ENCODE results near the gene ZNF559. TPM values are rescaled to one million over a fixed set of nuclear protein-coding genes. Genes with fewer than 3 reads are reported as not detected.
"Not testable (repeated sequence)": the region's sequence is repeated elsewhere in the genome, so short reads cannot be mapped to it uniquely, and the experiment has no call there.

ZNF559 gene
- total RNA-seq, 1 donor from 2014 or later: 1.5 TPM

- Histone ChIP-seq H3K4me1 (peaks cover 0 to 5% of the 10 kb centered on the region in 2 donors), H3K4me3 (peak overlapping the region; percentile 73 to 87), H3K9me3 (peaks cover 3 to 29% of the 10 kb centered on the region in 2 donors), H3K36me3 (peaks cover 12 to 23% of the 10 kb centered on the region in 2 donors), H3K27ac (no peak overlapping the region), H3K27me3 (no peaks in the 10 kb centered on the region)
- DNase-seq (ENCODE audit: low spot score in 2 of 2): no peak
- intact Hi-C loops (cut with DNase I): loop anchor here (2.0 kb wide), 1 partner anchor 485 kb away; no protein-coding TSS in a partner anchor
- TF ChIP-seq, protein P1, sequence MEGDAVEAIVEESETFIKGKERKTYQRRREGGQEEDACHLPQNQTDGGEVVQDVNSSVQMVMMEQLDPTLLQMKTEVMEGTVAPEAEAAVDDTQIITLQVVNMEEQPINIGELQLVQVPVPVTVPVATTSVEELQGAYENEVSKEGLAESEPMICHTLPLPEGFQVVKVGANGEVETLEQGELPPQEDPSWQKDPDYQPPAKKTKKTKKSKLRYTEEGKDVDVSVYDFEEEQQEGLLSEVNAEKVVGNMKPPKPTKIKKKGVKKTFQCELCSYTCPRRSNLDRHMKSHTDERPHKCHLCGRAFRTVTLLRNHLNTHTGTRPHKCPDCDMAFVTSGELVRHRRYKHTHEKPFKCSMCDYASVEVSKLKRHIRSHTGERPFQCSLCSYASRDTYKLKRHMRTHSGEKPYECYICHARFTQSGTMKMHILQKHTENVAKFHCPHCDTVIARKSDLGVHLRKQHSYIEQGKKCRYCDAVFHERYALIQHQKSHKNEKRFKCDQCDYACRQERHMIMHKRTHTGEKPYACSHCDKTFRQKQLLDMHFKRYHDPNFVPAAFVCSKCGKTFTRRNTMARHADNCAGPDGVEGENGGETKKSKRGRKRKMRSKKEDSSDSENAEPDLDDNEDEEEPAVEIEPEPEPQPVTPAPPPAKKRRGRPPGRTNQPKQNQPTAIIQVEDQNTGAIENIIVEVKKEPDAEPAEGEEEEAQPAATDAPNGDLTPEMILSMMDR (IDR thresholded peaks at IDR 0.05): no peak
Measured at GRCh38 chr19:9308091-9308770, 15.7 kb upstream of the ZNF559 start.

DNA sequence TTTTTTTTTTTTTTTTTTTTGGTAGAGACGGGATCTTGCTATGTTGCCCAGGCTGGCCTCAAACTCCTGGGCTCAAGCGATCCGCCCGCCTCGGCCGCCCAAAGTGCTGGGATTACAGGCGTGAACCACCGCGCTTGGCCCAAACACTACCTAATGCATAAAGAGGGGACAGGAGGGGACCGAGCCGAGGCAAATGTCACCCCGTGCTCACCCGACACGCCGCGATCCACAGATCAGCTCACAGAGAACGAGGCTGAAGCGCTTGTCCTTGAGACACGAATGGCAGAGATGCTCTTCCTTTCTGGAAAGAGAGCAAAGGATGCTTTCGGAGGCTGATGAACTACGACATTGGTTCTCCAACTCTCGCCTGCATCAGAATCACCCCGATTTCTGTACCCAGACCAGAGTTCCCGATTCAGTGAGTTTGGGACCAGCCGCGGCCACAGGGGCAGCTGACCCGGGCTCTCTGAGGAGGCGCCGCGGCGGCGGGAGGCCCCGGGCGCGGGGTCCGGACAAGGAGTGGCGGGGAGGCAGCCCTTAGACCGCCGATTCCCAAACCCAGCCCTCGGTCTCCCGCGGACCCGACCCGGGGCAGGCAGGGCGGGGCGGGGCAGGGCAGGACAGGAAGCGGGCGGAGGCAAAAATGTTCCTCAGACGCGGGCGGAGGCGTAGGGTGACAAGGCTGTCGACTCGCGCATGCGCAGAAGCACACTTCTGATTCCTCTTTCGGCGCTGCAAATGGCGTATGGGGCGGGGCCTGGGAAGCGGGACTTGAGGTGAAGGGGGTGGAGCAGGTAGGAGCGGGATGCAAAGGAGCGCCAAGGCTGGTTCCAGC lies 14.6 kb upstream of the ZNF559 start, which contains the start of gene ZNF699:
Gene ZNF699, minus strand, starts transcription at position 700 of the 835 bp plus-strand sequence. CDS start 4,719 bp downstream, outside the sequence.
- Histone ChIP-seq H3K27ac (peak within 1 kb of the TSS; percentile 95 to 96), H3K27me3 (no peaks in the 10 kb centered on the region), H3K4me1 (peaks cover 0 to 5% of the 10 kb centered on the region in 2 donors), H3K4me3 (peak within 1 kb of the TSS; percentile 73 to 87), H3K9me3 (peaks cover 3 to 17% of the 10 kb centered on the region in 2 donors), H3K36me3 (peaks cover 2 to 11% of the 10 kb centered on the region in 2 donors)
- TF ChIP-seq, protein P1 (IDR thresholded peaks at IDR 0.05): no peak
- intact Hi-C loops (cut with DNase I): loop anchor here (2.0 kb wide), 1 partner anchor 483 kb away; no protein-coding TSS in a partner anchor
- peak; percentile 91 to 99 for DNase-seq (ENCODE audit: low spot score in 2 of 2)

DNA sequence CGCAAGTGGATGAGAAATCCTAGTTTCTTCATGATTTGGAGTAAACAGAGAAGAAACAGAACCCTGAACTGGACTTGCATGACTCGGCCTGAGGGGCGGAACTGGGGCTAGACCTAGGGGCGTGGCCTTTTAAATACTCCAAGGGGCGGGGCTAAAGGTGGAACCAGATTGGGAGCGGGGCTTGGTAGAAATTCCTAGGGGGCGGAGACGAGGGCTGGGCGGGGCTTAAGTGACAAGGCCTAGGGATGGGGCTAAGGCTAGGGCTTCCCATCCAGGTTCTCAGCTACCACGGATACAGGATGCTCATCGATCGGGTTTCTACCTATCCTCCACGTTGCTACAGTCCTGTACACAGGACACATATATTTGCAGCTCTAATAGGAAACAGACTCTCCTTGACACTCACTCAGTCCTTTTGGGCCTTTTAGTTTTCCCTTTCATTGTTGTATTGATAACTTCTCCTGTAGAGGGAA lies 14.0 kb upstream of the ZNF559 start:
- peaks cover 0 to 5% of the 10 kb centered on the region in 2 donors for H3K36me3 ChIP-seq
- H3K27me3 ChIP-seq: no peaks in the 10 kb centered on the region
- intact Hi-C loops (cut with DNase I): loop anchor here (1.0 to 2.0 kb wide), 3 partner anchors 14 to 483 kb away; partner anchors contain the start of genes ZNF121 and ZNF559
- peaks cover 3 to 12% of the 10 kb centered on the region in 2 donors for H3K9me3 ChIP-seq
- peak overlapping the region; percentile 95 to 96 for H3K27ac ChIP-seq
- TF ChIP-seq, protein P1 (IDR thresholded peaks at IDR 0.05): no peak
- peaks cover 0 to 5% of the 10 kb centered on the region in 2 donors for H3K4me1 ChIP-seq
- H3K4me3 ChIP-seq: peak overlapping the region; percentile 73 to 87
- peak; percentile 65 to 96 for DNase-seq (ENCODE audit: low spot score in 2 of 2)

DNA sequence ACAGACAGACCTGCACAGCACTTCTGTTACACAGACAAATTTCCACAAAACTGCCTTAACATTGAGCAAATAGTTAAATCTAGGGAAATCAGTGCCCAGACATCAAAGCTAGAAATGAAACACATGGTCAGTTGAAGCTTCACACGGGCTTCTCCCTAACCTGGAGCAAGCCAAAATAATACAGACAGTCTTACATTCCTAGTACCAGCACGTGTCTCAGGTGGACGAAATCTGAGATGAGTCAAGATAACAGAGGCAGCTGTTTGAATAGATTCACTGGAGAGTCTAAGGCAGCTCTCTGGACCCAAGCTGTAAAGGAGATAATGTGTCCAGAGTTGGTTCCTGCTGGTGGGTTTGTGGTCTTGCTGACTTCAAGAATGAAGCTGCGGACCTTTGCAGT lies 10.2 kb upstream of the ZNF559 start:
- Histone ChIP-seq H3K27me3 (no peaks in the 10 kb centered on the region), H3K4me1 (no peaks in the 10 kb centered on the region), H3K9me3 (no peaks in the 10 kb centered on the region), H3K4me3 (no peak overlapping the region), H3K36me3 (no peaks in the 10 kb centered on the region), H3K27ac (no peak overlapping the region)
- TF ChIP-seq, protein P1 (IDR thresholded peaks at IDR 0.05): no peak
- intact Hi-C loops (cut with DNase I): no loop called here
- DNase-seq (ENCODE audit: low spot score in 2 of 2): no peak

GRCh38 chr19:9321338-9321737 lies 2.6 kb upstream of the ZNF559 start:
- intact Hi-C loops (cut with DNase I): loop anchor here (5.0 kb wide), 4 partner anchors 116 to 489 kb away; partner anchors contain the start of genes MBD3L1, ZNF266, ZNF426 and ZNF558
- no peak overlapping the region for H3K27ac ChIP-seq

GRCh38 chr19:9321756-9322155 lies 2.2 kb upstream of the ZNF559 start:
- DNase-seq (ENCODE audit: low spot score in 2 of 2); H3K4me3 ChIP-seq; H3K27me3 ChIP-seq; H3K4me1 ChIP-seq; H3K36me3 ChIP-seq; H3K27ac ChIP-seq: not testable (repeated sequence)
- intact Hi-C loops (cut with DNase I): loop anchor here (5.0 kb wide), 4 partner anchors 116 to 489 kb away; partner anchors contain the start of genes MBD3L1, ZNF266, ZNF426 and ZNF558
- peaks cover 3 to 17% of the 10 kb centered on the region in 2 donors for H3K9me3 ChIP-seq

More at GRCh38 chr19:9321338-9321737, 2.6 kb upstream of the ZNF559 start:
- TF ChIP-seq, protein P1 (IDR thresholded peaks at IDR 0.05): no peak
- Histone ChIP-seq H3K36me3 (no peaks in the 10 kb centered on the region), H3K27me3 (no peaks in the 10 kb centered on the region), H3K4me1 (peaks cover 0 to 7% of the 10 kb centered on the region in 2 donors), H3K9me3 (peaks cover 3 to 13% of the 10 kb centered on the region in 2 donors), H3K4me3 (no peak overlapping the region)
- DNase-seq (ENCODE audit: low spot score in 2 of 2): no peak

DNA sequence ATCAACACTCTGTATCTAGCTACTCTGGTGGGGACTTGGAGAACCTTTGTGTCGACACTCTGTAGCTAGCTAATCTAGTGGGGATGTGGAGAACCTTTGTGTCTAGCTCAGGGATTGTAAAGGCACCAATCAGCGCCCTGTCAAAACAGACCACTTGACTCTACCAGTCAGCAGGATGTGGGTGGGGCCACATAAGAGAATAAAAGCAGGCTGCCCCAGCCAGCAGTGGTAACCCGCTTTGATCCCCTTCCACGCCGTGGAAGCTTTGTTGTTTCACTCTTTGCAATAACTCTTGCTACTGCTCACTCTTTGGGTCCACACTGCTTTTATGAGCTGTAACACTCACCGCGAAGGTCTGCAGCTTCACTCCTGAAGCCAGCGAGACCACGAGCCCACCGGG lies 1.8 kb upstream of the ZNF559 start:
- H3K27me3 ChIP-seq; H3K4me1 ChIP-seq; H3K4me3 ChIP-seq; DNase-seq (ENCODE audit: low spot score in 2 of 2); H3K36me3 ChIP-seq; H3K27ac ChIP-seq: not testable (repeated sequence)
- peaks cover 3 to 22% of the 10 kb centered on the region in 2 donors for H3K9me3 ChIP-seq
- intact Hi-C loops (cut with DNase I): loop anchor here (5.0 kb wide), 4 partner anchors 115 to 490 kb away; partner anchors contain the start of genes MBD3L1, ZNF266, ZNF426 and ZNF558
